ENCODE results near the gene AK1. TPM values are rescaled to one million over a fixed set of nuclear protein-coding genes. Genes with fewer than 3 reads are reported as not detected.

Gene AK1
- total RNA-seq, 1 experiment from 2014 or later = 31.6 TPM

- Histone ChIP-seq H4K5ac (ENCODE audit: insufficient read length, low read depth, low read length) (no peak overlapping the region), H3K4me2 (ENCODE audit: insufficient read depth, insufficient read length, low read length) (no peak overlapping the region), H4K91ac (ENCODE audit: insufficient read length, low read depth, low read length) (no peak overlapping the region), H3K9me3 (ENCODE audit: control insufficient read depth, low read depth, low read length) (no peaks in the 10 kb centered on the region), H3T11ph (ENCODE audit: low read length) (no peak overlapping the region), H3K14ac (ENCODE audit: insufficient read depth, low read length) (no peak overlapping the region), H3K9ac (ENCODE audit: extremely low read depth, insufficient read length, low read length) (no peak overlapping the region), H2AK5ac (ENCODE audit: insufficient read length, low read length) (no peak overlapping the region), H2BK12ac (ENCODE audit: insufficient read length, low read depth, low read length) (no peak overlapping the region), H3K56ac (ENCODE audit: insufficient read length, low read depth, low read length) (no peak overlapping the region), H4K8ac (replicated peaks; ENCODE audit: insufficient read length, low read depth, low read length) (no peak overlapping the region), H2BK20ac (ENCODE audit: low read depth, low read length, poor library complexity, severe bottlenecking) (no peak overlapping the region), H3K27me3 (ENCODE audit: insufficient read depth, low read length) (no peaks in the 10 kb centered on the region), H3K79me2 (ENCODE audit: insufficient read depth, low read length) (no peaks in the 10 kb centered on the region), H3K18ac (ENCODE audit: insufficient read length, low read depth, low read length) (no peak overlapping the region), H3K79me1 (ENCODE audit: insufficient read depth, low read depth, low read length, poor library complexity, severe bottlenecking) (no peaks in the 10 kb centered on the region), H2BK120ac (ENCODE audit: low read depth, low read length, poor library complexity, severe bottlenecking) (no peak overlapping the region), H2BK5ac (ENCODE audit: insufficient read length, low read length) (no peak overlapping the region), H3K27ac (ENCODE audit: insufficient read length, low read depth, low read length) (no peak overlapping the region), H3K4ac (ENCODE audit: low read depth, low read length) (no peak overlapping the region), H3K23ac (ENCODE audit: insufficient read length, low read depth, low read length) (no peak overlapping the region), H4K20me1 (ENCODE audit: control insufficient read depth, insufficient read depth, insufficient read length) (no peaks in the 10 kb centered on the region), H2AFZ (ENCODE audit: low read length) (no peak overlapping the region), H2BK15ac (ENCODE audit: low read depth, low read length) (no peak overlapping the region), H3K23me2 (ENCODE audit: insufficient read length, low read depth, low read length, poor library complexity, severe bottlenecking) (peaks cover 12% of the 10 kb centered on the region), H3K4me1 (ENCODE audit: insufficient read depth, low read length) (no peaks in the 10 kb centered on the region)
- DNase-seq = no peak
- Mint-ChIP-seq H3K27me3 (ENCODE audit: low read depth) (no peaks in the 10 kb centered on the region; the same call in 1 of the 2 replicates), H3K27ac (no peak overlapping the region; a peak in 2 of 7 replicates), H3K4me3 (peak overlapping the region in 1 of 2 experiments; percentile 17; a peak in 1 of 5 replicates), H3K9me3 (no peaks in the 10 kb centered on the region), H3K4me1 (peaks cover 2 to 15% of the 10 kb centered on the region in 2 experiments; a peak in 3 of 4 replicates), H3K36me3 (ENCODE audit: insufficient read depth in 1 of 3, low read depth in 3 of 3) (peaks cover 0 to 6% (median 0%) of the 10 kb centered on the region in 3 experiments; a peak in 3 of 7 replicates)
- TF ChIP-seq, protein P1, sequence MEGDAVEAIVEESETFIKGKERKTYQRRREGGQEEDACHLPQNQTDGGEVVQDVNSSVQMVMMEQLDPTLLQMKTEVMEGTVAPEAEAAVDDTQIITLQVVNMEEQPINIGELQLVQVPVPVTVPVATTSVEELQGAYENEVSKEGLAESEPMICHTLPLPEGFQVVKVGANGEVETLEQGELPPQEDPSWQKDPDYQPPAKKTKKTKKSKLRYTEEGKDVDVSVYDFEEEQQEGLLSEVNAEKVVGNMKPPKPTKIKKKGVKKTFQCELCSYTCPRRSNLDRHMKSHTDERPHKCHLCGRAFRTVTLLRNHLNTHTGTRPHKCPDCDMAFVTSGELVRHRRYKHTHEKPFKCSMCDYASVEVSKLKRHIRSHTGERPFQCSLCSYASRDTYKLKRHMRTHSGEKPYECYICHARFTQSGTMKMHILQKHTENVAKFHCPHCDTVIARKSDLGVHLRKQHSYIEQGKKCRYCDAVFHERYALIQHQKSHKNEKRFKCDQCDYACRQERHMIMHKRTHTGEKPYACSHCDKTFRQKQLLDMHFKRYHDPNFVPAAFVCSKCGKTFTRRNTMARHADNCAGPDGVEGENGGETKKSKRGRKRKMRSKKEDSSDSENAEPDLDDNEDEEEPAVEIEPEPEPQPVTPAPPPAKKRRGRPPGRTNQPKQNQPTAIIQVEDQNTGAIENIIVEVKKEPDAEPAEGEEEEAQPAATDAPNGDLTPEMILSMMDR (conservative IDR thresholded peaks at IDR 0.05) = no peak
- no CpG with 5 or more reads among the region's 10 CpGs for WGBS (ENCODE audit: extremely low coverage, insufficient read length, low lambda C conversion rate)
Measured at GRCh38 chr9:127875306-127875966, 2.0 kb downstream of the AK1 start.

All from H9 (cell line).